Right cardiac atrium (tissue), 5 donors: ENCODE results near the gene FOXA3. TPM values are rescaled to one million over a fixed set of nuclear protein-coding genes. Genes with fewer than 3 reads are reported as not detected.

Source experiments
- ATAC-seq, 2 donors: fragments of 200-7000 bp; cut with Tn5 transposase; one replicate each; pipeline versions ENCODE4 v1.8.0 to v1.9.1; 2020; ENCODE audit warnings: moderate library complexity in 2 of 2, mild to moderate bottlenecking in 1 of 2
- DNase-seq, 3 donors: peaks; one replicate each; pipeline ENCODE4 v3.0.0-alpha.2; 2020
- H3K27ac ChIP-seq: one replicate; pipeline ENCODE4 v1.5.1; 2013; ENCODE audit warnings: mild to moderate bottlenecking, low read length, control low read depth, moderate library complexity
- H3K27me3 ChIP-seq: one replicate; pipeline ENCODE4 v1.6.1; 2013; ENCODE audit not compliant: control insufficient read depth, insufficient read depth
- H3K4me1 ChIP-seq: one replicate; pipeline ENCODE4 v1.6.1; 2013; ENCODE audit warnings: low read length; ENCODE audit not compliant: control insufficient read depth, insufficient read depth
- H3K4me3 ChIP-seq: one replicate; pipeline ENCODE4 v1.5.1; 2013; ENCODE audit warnings: low read length, control low read depth
- H3K9me3 ChIP-seq: one replicate; pipeline ENCODE4 v1.6.1; 2013; ENCODE audit warnings: low read length; ENCODE audit not compliant: control insufficient read depth
- WGBS: extraction: QIAGEN DNeasy Blood & Tissue Kit; methylation state at CpG from one replicate; pipeline ENCODE4 v1.1.7; 2013; 5-methylcytosine and 5-hydroxymethylcytosine counted together
- intact Hi-C, 4 donors: fragments of 100-400 bp; cut with DNase I; formaldehyde crosslinking; loops; one replicate each; pipeline versions ENCODE4 v1.11.0 to v1.14.0; 2022 to 2023
- long read RNA-seq, 4 donors: library from polyadenylated mRNA; unstranded; transcript quantifications; one replicate each; pipeline ENCODE4 v2.0.0, GENCODE V29; 2020 to 2021
- polyA plus RNA-seq: library from polyadenylated mRNA; stranded (reverse); fragments of 200-250 nt; gene quantifications from one replicate; pipeline ENCODE4 v1.2.3, GENCODE V29; 2013
- total RNA-seq, 4 donors: library from RNA; stranded (reverse); fragmentation: NEBNext Ultra II Directional; extraction: Animal tissue kit (Norgen Biotek cat#: 25700); gene quantifications; one replicate each; pipeline ENCODE4 v1.2.1, GENCODE V29; 2021
- donor health status: healthy with polysubstance abuse.
- donor health status: DM: no; HTN: yes; CAD: no.
- donor health status: DM: no; HTN: no; CAD: no.
- donor health status: DM: no; HTN: yes; CAD: no; lungs with severe emphysema.
- donor health status: DM: yes; HTN: yes; CAD: no.

FOXA3 gene
- total RNA-seq (not detected), polyA plus RNA-seq (not detected)
- long read RNA-seq, donor 1 = 0 reads
- long read RNA-seq, donor 2 = 0 reads
- long read RNA-seq, donor 3 = 0 reads
- long read RNA-seq, donor 4 = 0 reads

- WGBS = 2% methylated on average over 71 of the region's 71 CpGs
- peak within 1 kb of the TSS; percentile 29 for H3K4me3 ChIP-seq
- intact Hi-C loops = no loop called here
- peak; percentile 41 to 63 for ATAC-seq
- no peaks in the 10 kb centered on the region for H3K27me3 ChIP-seq
- H3K9me3 ChIP-seq = no peaks in the 10 kb centered on the region
- no peaks in the 10 kb centered on the region for H3K4me1 ChIP-seq
- peak; percentile 49 to 80 (median 67) for DNase-seq
- no peak within 1 kb of the TSS for H3K27ac ChIP-seq
These were observed at the start of gene FOXA3 for GRCh38 chr19:45863840-45864628. Gene FOXA3, plus strand, starts transcription at chr19:45864326. Its CDS starts 131 bp downstream, at chr19:45864457.

GRCh38 chr19:45814851-45815480 is 49.2 kb upstream of the FOXA3 start, which contains the start of gene RSPH6A:
Gene RSPH6A, minus strand, starts transcription at chr19:45815308. Its CDS starts 132 bp downstream, at chr19:45815176.
- ATAC-seq = no peak
- intact Hi-C loops = no loop called here
- no peak for DNase-seq
- Histone ChIP-seq H3K4me1 (no peaks in the 10 kb centered on the region), H3K4me3 (peak within 1 kb of the TSS; percentile 61), H3K9me3 (no peaks in the 10 kb centered on the region), H3K27me3 (no peaks in the 10 kb centered on the region), H3K27ac (no peak within 1 kb of the TSS)
- WGBS = 16% methylated on average over 40 of the region's 40 CpGs

GRCh38 chr19:45815481-45816216 is 48.5 kb upstream of the FOXA3 start:
- no peaks in the 10 kb centered on the region for H3K4me1 ChIP-seq
- ATAC-seq (peak; percentile 12 to 26), DNase-seq (peak; percentile 35 to 79 (median 69))
- H3K4me3 ChIP-seq = peak overlapping the region; percentile 61
- intact Hi-C loops = no loop called here
- no peaks in the 10 kb centered on the region for H3K9me3 ChIP-seq
- H3K27me3 ChIP-seq = no peaks in the 10 kb centered on the region
- 7% methylated on average over 44 of the region's 44 CpGs for WGBS
- no peak overlapping the region for H3K27ac ChIP-seq

- Histone ChIP-seq H3K27me3 (no peaks in the 10 kb centered on the region), H3K27ac (no peak overlapping the region), H3K4me3 (no peak overlapping the region), H3K4me1 (no peaks in the 10 kb centered on the region), H3K9me3 (no peaks in the 10 kb centered on the region)
- WGBS = 66% methylated on average over 18 of the region's 18 CpGs
- peak in 1 of 2 donors; percentile 10 for ATAC-seq
- peak in 1 of 3 donors; percentile 56 for DNase-seq
- intact Hi-C loops = no loop called here
These were observed 47.7 kb upstream of the FOXA3 start for GRCh38 chr19:45816236-45817009.

GRCh38 chr19:45817010-45817724 is 47.0 kb upstream of the FOXA3 start:
- peak; percentile 84 to 86 for ATAC-seq
- peak; percentile 93 to 97 (median 97) for DNase-seq
- H3K4me3 ChIP-seq = no peak overlapping the region
- intact Hi-C loops = no loop called here
- no peaks in the 10 kb centered on the region for H3K27me3 ChIP-seq
- H3K27ac ChIP-seq = no peak overlapping the region
- H3K9me3 ChIP-seq = no peaks in the 10 kb centered on the region
- H3K4me1 ChIP-seq = no peaks in the 10 kb centered on the region
- 20% methylated on average over 24 of the region's 24 CpGs for WGBS

- H3K4me3 ChIP-seq = no peak overlapping the region
- H3K9me3 ChIP-seq = no peaks in the 10 kb centered on the region
- ATAC-seq (peak; percentile 3 to 7), DNase-seq (peak in 1 of 3 donors; percentile 66)
- 78% methylated on average over 19 of the region's 19 CpGs for WGBS
- H3K27me3 ChIP-seq = no peaks in the 10 kb centered on the region
- H3K27ac ChIP-seq = no peak overlapping the region
- no peaks in the 10 kb centered on the region for H3K4me1 ChIP-seq
- intact Hi-C loops = no loop called here
These were observed 46.3 kb upstream of the FOXA3 start for GRCh38 chr19:45817725-45818301.

- 86% methylated on average over 6 of the region's 6 CpGs for WGBS
- ATAC-seq (no peak), DNase-seq (no peak)
- H3K27me3 ChIP-seq = no peaks in the 10 kb centered on the region
- H3K4me3 ChIP-seq = no peak overlapping the region
- no peaks in the 10 kb centered on the region for H3K9me3 ChIP-seq
- no peaks in the 10 kb centered on the region for H3K4me1 ChIP-seq
- no peak overlapping the region for H3K27ac ChIP-seq
- intact Hi-C loops = no loop called here
These were observed 44.4 kb upstream of the FOXA3 start for GRCh38 chr19:45819769-45820168.

GRCh38 chr19:45820413-45821102 is 43.6 kb upstream of the FOXA3 start:
- WGBS = 63% methylated on average over 20 of the region's 20 CpGs
- no peaks in the 10 kb centered on the region for H3K4me1 ChIP-seq
- ATAC-seq (no peak), DNase-seq (no peak)
- no peak overlapping the region for H3K27ac ChIP-seq
- intact Hi-C loops = no loop called here
- no peaks in the 10 kb centered on the region for H3K9me3 ChIP-seq
- H3K27me3 ChIP-seq = no peaks in the 10 kb centered on the region
- H3K4me3 ChIP-seq = no peak overlapping the region

GRCh38 chr19:45821103-45821521 is 43.0 kb upstream of the FOXA3 start:
- DNase-seq (no peak), ATAC-seq (no peak)
- Histone ChIP-seq H3K27ac (no peak overlapping the region), H3K27me3 (no peaks in the 10 kb centered on the region), H3K9me3 (no peaks in the 10 kb centered on the region), H3K4me3 (no peak overlapping the region), H3K4me1 (no peaks in the 10 kb centered on the region)
- intact Hi-C loops = no loop called here
- WGBS = 83% methylated on average over 8 of the region's 8 CpGs
